GM19328 (cell line): ENCODE measurements around the gene METTL22.

Experiments used
- ATAC-seq: cut with Tn5 transposase; IDR thresholded peaks from one replicate; pipeline ENCODE4 v1.9.1; 2021; ENCODE audit warnings: mild to moderate bottlenecking, moderate library complexity; ENCODE audit not compliant: unreplicated experiment

METTL22 gene

GRCh38 chr16:8686879-8687278 is 65.4 kb downstream of the METTL22 start:
- no peak for ATAC-seq

- ATAC-seq: no peak
These were observed 68.2 kb downstream of the METTL22 start for GRCh38 chr16:8689686-8690085.

- no peak for ATAC-seq
These were observed 70.2 kb downstream of the METTL22 start for GRCh38 chr16:8691728-8692127.

GRCh38 chr16:8694795-8695728 is 73.6 kb downstream of the METTL22 start:
- ATAC-seq: no peak

- no peak for ATAC-seq
These were observed 75.4 kb downstream of the METTL22 start for GRCh38 chr16:8696880-8697279.

GRCh38 chr16:8697965-8698364 is 76.5 kb downstream of the METTL22 start:
- ATAC-seq: no peak
